ENCODE data around the gene BCO2. TPM values are rescaled to one million over a fixed set of nuclear protein-coding genes. Genes with fewer than 3 reads are reported as not detected.

BCO2 gene
- total RNA-seq, 6 donors from 2014 or later, result 2.1 to 18.2 (median 8.4) TPM

GRCh38 chr11:112260490-112260889 lies 85.2 kb downstream of the BCO2 start, which contains the start of gene PLET1:
PLET1 (minus strand) TSS chr11:112260860; CDS start chr11:112260589, 271 bp downstream.
- TF ChIP-seq POLR2A (IDR thresholded peaks at IDR 0.05) (no peak), CTCF (IDR thresholded peaks at IDR 0.05) (no peak)
- no peak within 1 kb of the TSS for H3K4me3 ChIP-seq
- H3K27me3 ChIP-seq, result no peaks in the 10 kb centered on the region
- ATAC-seq (ENCODE audit: low FRiP score in 2 of 2) (no peak), DNase-seq (no peak)
- H3K4me1 ChIP-seq, result no peaks in the 10 kb centered on the region
- no peaks in the 10 kb centered on the region for H3K36me3 ChIP-seq
- H3K27ac ChIP-seq, result no peak within 1 kb of the TSS
- H3K9me3 ChIP-seq, result no peaks in the 10 kb centered on the region
- WGBS, 2 donors, result 98% methylated on average over 2 of the region's 2 CpGs

GRCh38 chr11:112265659-112266409 lies 90.5 kb downstream of the BCO2 start:
- H3K36me3 ChIP-seq, result no peaks in the 10 kb centered on the region
- WGBS, 2 donors, result 62 to 78% methylated on average over 11 of the region's 11 CpGs
- no peak for DNase-seq
- no peaks in the 10 kb centered on the region for H3K27me3 ChIP-seq
- no peaks in the 10 kb centered on the region for H3K4me1 ChIP-seq
- TF ChIP-seq POLR2A (IDR thresholded peaks at IDR 0.05), result no peak
- no peak for TF ChIP-seq CTCF (IDR thresholded peaks at IDR 0.05)
- no peak for TF ChIP-seq POLR2AphosphoS5 (IDR thresholded peaks at IDR 0.05)
- no peaks in the 10 kb centered on the region for H3K9me3 ChIP-seq
- no peak overlapping the region for H3K4me3 ChIP-seq
- ATAC-seq (ENCODE audit: low FRiP score in 2 of 2), result no peak
- H3K27ac ChIP-seq, result no peak overlapping the region

- Histone ChIP-seq H3K4me3 (no peak overlapping the region), H3K9me3 (no peaks in the 10 kb centered on the region), H3K27ac (no peak overlapping the region), H3K4me1 (no peaks in the 10 kb centered on the region), H3K27me3 (no peaks in the 10 kb centered on the region), H3K36me3 (no peaks in the 10 kb centered on the region)
- TF ChIP-seq POLR2AphosphoS5 (IDR thresholded peaks at IDR 0.05), result no peak
- TF ChIP-seq POLR2A (IDR thresholded peaks at IDR 0.05), result no peak
- TF ChIP-seq EP300 (IDR thresholded peaks at IDR 0.05), result no peak
- no peak for TF ChIP-seq CTCF (IDR thresholded peaks at IDR 0.05)
- no peak for ATAC-seq (ENCODE audit: low FRiP score in 2 of 2)
- no peak for DNase-seq
- 88 to 90% methylated on average over 3 of the region's 3 CpGs for WGBS, 2 donors
Measured at GRCh38 chr11:112266410-112266778, 91.1 kb downstream of the BCO2 start.

GRCh38 chr11:112267188-112267591 lies 91.9 kb downstream of the BCO2 start:
- Histone ChIP-seq H3K27ac (no peak overlapping the region), H3K27me3 (no peaks in the 10 kb centered on the region), H3K36me3 (no peaks in the 10 kb centered on the region), H3K4me3 (no peak overlapping the region), H3K4me1 (no peaks in the 10 kb centered on the region), H3K9me3 (no peaks in the 10 kb centered on the region)
- ATAC-seq (ENCODE audit: low FRiP score in 2 of 2) (no peak), DNase-seq (no peak)
- WGBS, 2 donors, result 50 to 52% methylated on average over 5 of the region's 5 CpGs
- TF ChIP-seq POLR2AphosphoS5 (IDR thresholded peaks at IDR 0.05) (no peak), CTCF (IDR thresholded peaks at IDR 0.05) (no peak), POLR2A (IDR thresholded peaks at IDR 0.05) (no peak), EP300 (IDR thresholded peaks at IDR 0.05) (no peak)

- Histone ChIP-seq H3K4me3 (no peak overlapping the region), H3K27me3 (no peaks in the 10 kb centered on the region), H3K9me3 (no peaks in the 10 kb centered on the region), H3K4me1 (no peaks in the 10 kb centered on the region), H3K36me3 (no peaks in the 10 kb centered on the region), H3K27ac (no peak overlapping the region)
- no peak for TF ChIP-seq EP300 (IDR thresholded peaks at IDR 0.05)
- TF ChIP-seq POLR2A (IDR thresholded peaks at IDR 0.05), result no peak
- no peak for TF ChIP-seq CTCF (IDR thresholded peaks at IDR 0.05)
- TF ChIP-seq POLR2AphosphoS5 (IDR thresholded peaks at IDR 0.05), result no peak
- ATAC-seq (ENCODE audit: low FRiP score in 2 of 2) (no peak), DNase-seq (no peak)
- WGBS, 2 donors, result 77 to 89% methylated on average over 5 of the region's 5 CpGs
Measured at GRCh38 chr11:112268406-112268805, 93.1 kb downstream of the BCO2 start.

Measured in upper lobe of left lung (tissue), 6 donors.